HCT116 (cell line): Measurements from ENCODE around the gene CCDC127. TPM values are rescaled to one million over a fixed set of nuclear protein-coding genes. Genes with fewer than 3 reads are reported as not detected.

Source experiments
- ATAC-seq: fragments of 200-7000 bp; cut with Tn5 transposase; 2 replicates; pipeline ENCODE4 v1.9.1; 2020; ENCODE audit warnings: mild to moderate bottlenecking, moderate library complexity
- BruUV-seq: library from RNA; stranded (reverse); fragments of 400-500 nt; replicated peaks from 2 replicates; lab custom pipeline; 2021; lab: Mats Ljungman, UMichigan
- CTCF ChIA-PET: fragments of 300-600 bp; sonication (Branson Sonifier 250); formaldehyde crosslinking; loops from one replicate; lab custom pipeline; 2021; ENCODE audit warnings: antibody characterized with exemption; lab: Charles Lee
- POLR2A ChIA-PET: fragments of 300-600, 350-600 bp; sonication (Branson Sonifier 250); formaldehyde crosslinking; loops from one replicate; lab custom pipeline; 2021; ENCODE audit warnings: antibody characterized with exemption; lab: Charles Lee
- RAD21 ChIA-PET, 2 experiments: fragments of 300-600 bp; sonication (Branson Sonifier 250); formaldehyde crosslinking; loops; one replicate each; lab custom pipeline; 2023; ENCODE audit warnings: low total read pairs in 2 of 2; ENCODE audit not compliant: uncharacterized antibody in 2 of 2, unreplicated experiment in 2 of 2, low non-redundant PET in 1 of 2; lab: Charles Lee
- DNase-seq: peaks from one replicate; pipeline ENCODE4 v3.0.0-alpha.2; 2010; ENCODE audit warnings: low read depth, low spot score
- H2AFZ ChIP-seq: fragments of 200-600 bp; shearing (Covaris generic), sonication (generic); 2 replicates; pipeline ENCODE4 v1.6.1; 2017; ENCODE audit warnings: low read depth, mixed run types, mixed read lengths, antibody characterized with exemption, low read length; ENCODE audit not compliant: poor library complexity, severe bottlenecking
- H3K27ac ChIP-seq: 2 replicates; pipeline ENCODE4 v1.5.1; 2012; ENCODE audit warnings: low read depth, low read length
- H3K27me3 ChIP-seq: fragments of 200-600 bp; sonication (generic); 2 replicates; pipeline ENCODE4 v1.6.1; 2016; ENCODE audit warnings: mixed run types, low read length, mixed read lengths; ENCODE audit not compliant: insufficient read depth
- H3K36me3 ChIP-seq, 2 experiments: fragments of 200-500 bp in 1 of 2; fragments of 200-600 bp in 1 of 2; sonication (Bioruptor generic) in 1 of 2; sonication (generic) in 1 of 2; 2 replicates each; pipeline versions ENCODE4 v1.5.1 to v1.6.1; 2014 to 2016; ENCODE audit warnings: low read length in 2 of 2, inconsistent platforms in 1 of 2, mixed read lengths in 1 of 2, mixed run types in 1 of 2; ENCODE audit not compliant: insufficient read depth in 2 of 2, control insufficient read depth in 1 of 2
- H3K4me1 ChIP-seq, 2 experiments: fragments of 200-600 bp in 1 of 2; sonication (generic) in 1 of 2; 2 replicates each; pipeline versions ENCODE4 v1.5.1 to v1.6.1; 2012 to 2017; ENCODE audit warnings: low read length in 2 of 2, inconsistent platforms in 1 of 2, mild to moderate bottlenecking in 1 of 2, mixed read lengths in 1 of 2, mixed run types in 1 of 2, moderate library complexity in 1 of 2; ENCODE audit not compliant: insufficient read depth in 2 of 2, control insufficient read depth in 1 of 2
- H3K4me2 ChIP-seq: fragments of 200-600 bp; sonication (generic); 2 replicates; pipeline ENCODE4 v1.6.1; 2017; ENCODE audit warnings: mixed run types, low read length, mixed read lengths
- H3K4me3 ChIP-seq, 2 experiments: fragments of 200-600 bp in 1 of 2; sonication (generic) in 1 of 2; replicated peaks in 1 of 2; 2 replicates each; pipeline ENCODE4 v1.5.1; 2011 to 2016; ENCODE audit warnings: low read length in 2 of 2, control low read depth in 1 of 2, low read depth in 1 of 2, mild to moderate bottlenecking in 1 of 2, mixed read lengths in 1 of 2, mixed run types in 1 of 2
- H3K79me2 ChIP-seq: fragments of 200-600 bp; sonication (generic); 2 replicates; pipeline ENCODE4 v1.6.1; 2017; ENCODE audit warnings: mild to moderate bottlenecking, mixed run types, low read length, moderate library complexity, mixed read lengths; ENCODE audit not compliant: insufficient read depth
- H3K9ac ChIP-seq: fragments of 200-600 bp; sonication (generic); 2 replicates; pipeline ENCODE4 v1.6.1; 2016; ENCODE audit warnings: low read length, mixed read lengths
- H3K9me2 ChIP-seq: fragments of 200-600 bp; sonication (generic), shearing (Covaris generic); 2 replicates; pipeline ENCODE4 v1.6.1; 2017; ENCODE audit warnings: mixed run types, mild to moderate bottlenecking, moderate library complexity; ENCODE audit not compliant: insufficient read depth
- H3K9me3 ChIP-seq, 2 experiments: fragments of 200-500 bp in 1 of 2; fragments of 200-600 bp in 1 of 2; sonication (Bioruptor generic) in 1 of 2; sonication (generic) in 1 of 2; 2 replicates each; pipeline ENCODE4 v1.6.1; 2014 to 2017; ENCODE audit warnings: low read length in 2 of 2, mixed read lengths in 2 of 2, inconsistent platforms in 1 of 2, low read depth in 1 of 2, mild to moderate bottlenecking in 1 of 2, mixed run types in 1 of 2, moderate library complexity in 1 of 2; ENCODE audit not compliant: control insufficient read depth in 1 of 2, insufficient read depth in 1 of 2
- H4K20me1 ChIP-seq: fragments of 200-600 bp; sonication (generic), shearing (Covaris generic); 2 replicates; pipeline ENCODE4 v1.6.1; 2017; ENCODE audit warnings: mixed run types, mild to moderate bottlenecking, moderate library complexity; ENCODE audit not compliant: insufficient read depth
- CBX3 ChIP-seq: IDR thresholded peaks from 2 replicates; pipeline ENCODE4 v1.6.1; 2012; ENCODE audit warnings: low read depth
- CEBPB ChIP-seq: IDR thresholded peaks from 2 replicates; pipeline ENCODE4 v1.6.1; 2012; ENCODE audit warnings: low read depth
- EGR1 ChIP-seq: IDR thresholded peaks from 2 replicates; pipeline ENCODE4 v1.6.1; 2012; ENCODE audit warnings: low read depth
- ELF1 ChIP-seq: IDR thresholded peaks from 2 replicates; pipeline ENCODE4 v1.6.1; 2012; ENCODE audit warnings: low read depth, borderline replicate concordance
- EZH2 ChIP-seq: fragments of 200-600 bp; sonication (generic); IDR thresholded peaks from 2 replicates; pipeline ENCODE4 v1.6.1; 2017; ENCODE audit warnings: antibody characterized with exemption, mixed run types
- EZH2phosphoT487 ChIP-seq: fragments of 200-600 bp; IDR thresholded peaks from 2 replicates; pipeline ENCODE4 v1.6.1; 2018; ENCODE audit warnings: antibody characterized with exemption, borderline replicate concordance
- JUND ChIP-seq: IDR thresholded peaks from 2 replicates; pipeline ENCODE4 v1.6.1; 2012
- POLR2A ChIP-seq: IDR thresholded peaks from 2 replicates; pipeline ENCODE4 v1.7.0; 2011; ENCODE audit warnings: borderline replicate concordance; ENCODE audit not compliant: insufficient read depth, insufficient read length; ENCODE audit errors: extremely low read depth
- POLR2AphosphoS5 ChIP-seq: IDR thresholded peaks from 2 replicates; pipeline ENCODE4 v1.6.1; 2011; ENCODE audit warnings: mild to moderate bottlenecking, low read depth, low read length, moderate library complexity
- RAD21 ChIP-seq: IDR thresholded peaks from 2 replicates; pipeline ENCODE4 v1.6.1; 2012; ENCODE audit warnings: low read depth, mild to moderate bottlenecking
- REST ChIP-seq: IDR thresholded peaks from 2 replicates; pipeline ENCODE4 v1.6.1; 2012; ENCODE audit warnings: low read depth
- SIN3A ChIP-seq: IDR thresholded peaks from 2 replicates; pipeline ENCODE4 v1.6.1; 2012; ENCODE audit warnings: low read depth
- SP1 ChIP-seq: IDR thresholded peaks from 2 replicates; pipeline ENCODE4 v1.6.1; 2012; ENCODE audit warnings: low read depth
- YY1 ChIP-seq: IDR thresholded peaks from 2 replicates; pipeline ENCODE4 v1.6.1; 2011; ENCODE audit warnings: low read length, low read depth, moderate library complexity, mild to moderate bottlenecking; ENCODE audit not compliant: insufficient replicate concordance; ENCODE audit errors: extremely low read depth
- ZFX ChIP-seq: fragments of 450-650 bp; IDR thresholded peaks from 2 replicates; pipeline ENCODE4 v1.6.1; 2017
- intact Hi-C: fragments of 100-400 bp; cut with micrococcal nuclease; formaldehyde crosslinking; loops from 2 replicates; pipeline ENCODE4 v1.10.0; 2022
- total RNA-seq: library from RNA; stranded (reverse); gene quantifications from one replicate; pipeline ENCODE4 v1.2.1, GENCODE V29; 2021; ENCODE audit not compliant: unreplicated experiment
- TF ChIP-seq, protein P1 (sequence below): IDR thresholded peaks from 2 replicates; pipeline ENCODE4 v1.6.1; 2012
- TF ChIP-seq, protein P2 (sequence below): IDR thresholded peaks from 2 replicates; pipeline ENCODE4 v1.6.1; 2011; ENCODE audit warnings: mild to moderate bottlenecking, low read length, moderate library complexity; ENCODE audit not compliant: insufficient replicate concordance; ENCODE audit errors: extremely low read depth
- TF ChIP-seq, protein P3 (sequence below): IDR thresholded peaks from 2 replicates; pipeline ENCODE4 v1.6.1; 2012

CCDC127 gene
- total RNA-seq, 1 experiment from 2014 or later = 5.1 TPM

- intact Hi-C loops = no loop called here
- Histone ChIP-seq H3K27me3 (no peaks in the 10 kb centered on the region), H3K27ac (no peak overlapping the region), H3K9me2 (no peaks in the 10 kb centered on the region), H3K4me3 (no peak overlapping the region), H3K9ac (no peak overlapping the region), H3K4me1 (no peaks in the 10 kb centered on the region), H2AFZ (no peak overlapping the region), H3K36me3 (no peaks in the 10 kb centered on the region), H3K79me2 (no peaks in the 10 kb centered on the region), H4K20me1 (no peaks in the 10 kb centered on the region), H3K4me2 (no peak overlapping the region), H3K9me3 (no peaks in the 10 kb centered on the region)
- RAD21 ChIA-PET = no interaction called here
- no TSS peak for BruUV-seq
- DNase-seq (no peak), ATAC-seq (no peak)
- CTCF ChIA-PET = no interaction called here
- POLR2A ChIA-PET = no interaction called here
- TF ChIP-seq ELF1 (no peak), CEBPB (no peak), EZH2phosphoT487 (no peak), ZFX (no peak), JUND (no peak), YY1 (no peak), EGR1 (no peak), CBX3 (no peak), REST (no peak), RAD21 (no peak), EZH2 (no peak), POLR2AphosphoS5 (no peak), SIN3A (no peak), POLR2A (no peak), SP1 (no peak)
- TF ChIP-seq, protein P1, sequence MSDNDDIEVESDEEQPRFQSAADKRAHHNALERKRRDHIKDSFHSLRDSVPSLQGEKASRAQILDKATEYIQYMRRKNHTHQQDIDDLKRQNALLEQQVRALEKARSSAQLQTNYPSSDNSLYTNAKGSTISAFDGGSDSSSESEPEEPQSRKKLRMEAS = no peak
- TF ChIP-seq, protein P2, sequence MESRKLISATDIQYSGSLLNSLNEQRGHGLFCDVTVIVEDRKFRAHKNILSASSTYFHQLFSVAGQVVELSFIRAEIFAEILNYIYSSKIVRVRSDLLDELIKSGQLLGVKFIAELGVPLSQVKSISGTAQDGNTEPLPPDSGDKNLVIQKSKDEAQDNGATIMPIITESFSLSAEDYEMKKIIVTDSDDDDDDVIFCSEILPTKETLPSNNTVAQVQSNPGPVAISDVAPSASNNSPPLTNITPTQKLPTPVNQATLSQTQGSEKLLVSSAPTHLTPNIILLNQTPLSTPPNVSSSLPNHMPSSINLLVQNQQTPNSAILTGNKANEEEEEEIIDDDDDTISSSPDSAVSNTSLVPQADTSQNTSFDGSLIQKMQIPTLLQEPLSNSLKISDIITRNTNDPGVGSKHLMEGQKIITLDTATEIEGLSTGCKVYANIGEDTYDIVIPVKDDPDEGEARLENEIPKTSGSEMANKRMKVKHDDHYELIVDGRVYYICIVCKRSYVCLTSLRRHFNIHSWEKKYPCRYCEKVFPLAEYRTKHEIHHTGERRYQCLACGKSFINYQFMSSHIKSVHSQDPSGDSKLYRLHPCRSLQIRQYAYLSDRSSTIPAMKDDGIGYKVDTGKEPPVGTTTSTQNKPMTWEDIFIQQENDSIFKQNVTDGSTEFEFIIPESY = no peak
- TF ChIP-seq, protein P3, sequence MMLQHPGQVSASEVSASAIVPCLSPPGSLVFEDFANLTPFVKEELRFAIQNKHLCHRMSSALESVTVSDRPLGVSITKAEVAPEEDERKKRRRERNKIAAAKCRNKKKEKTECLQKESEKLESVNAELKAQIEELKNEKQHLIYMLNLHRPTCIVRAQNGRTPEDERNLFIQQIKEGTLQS = no peak
Measured at GRCh38 chr5:158807-159447, 59.0 kb downstream of the CCDC127 start.
